Measurements from ENCODE around the gene ENOX2. TPM values are rescaled to one million over a fixed set of nuclear protein-coding genes. Genes with fewer than 3 reads are reported as not detected.
A peak's percentile ranks its signal among the peaks of the same experiment; 100 is the strongest.

The ENOX2 gene
- polyA plus RNA-seq, 1 experiment, result 16.8 TPM

- CTCF ChIA-PET, result no interaction called here
- DNase-seq (ENCODE audit: low read depth, low spot score), result no peak
- H3K27me3 ChIP-seq (ENCODE audit: control insufficient read depth, insufficient read depth, low read length), result no peaks in the 10 kb centered on the region
- TF ChIP-seq, protein P1, sequence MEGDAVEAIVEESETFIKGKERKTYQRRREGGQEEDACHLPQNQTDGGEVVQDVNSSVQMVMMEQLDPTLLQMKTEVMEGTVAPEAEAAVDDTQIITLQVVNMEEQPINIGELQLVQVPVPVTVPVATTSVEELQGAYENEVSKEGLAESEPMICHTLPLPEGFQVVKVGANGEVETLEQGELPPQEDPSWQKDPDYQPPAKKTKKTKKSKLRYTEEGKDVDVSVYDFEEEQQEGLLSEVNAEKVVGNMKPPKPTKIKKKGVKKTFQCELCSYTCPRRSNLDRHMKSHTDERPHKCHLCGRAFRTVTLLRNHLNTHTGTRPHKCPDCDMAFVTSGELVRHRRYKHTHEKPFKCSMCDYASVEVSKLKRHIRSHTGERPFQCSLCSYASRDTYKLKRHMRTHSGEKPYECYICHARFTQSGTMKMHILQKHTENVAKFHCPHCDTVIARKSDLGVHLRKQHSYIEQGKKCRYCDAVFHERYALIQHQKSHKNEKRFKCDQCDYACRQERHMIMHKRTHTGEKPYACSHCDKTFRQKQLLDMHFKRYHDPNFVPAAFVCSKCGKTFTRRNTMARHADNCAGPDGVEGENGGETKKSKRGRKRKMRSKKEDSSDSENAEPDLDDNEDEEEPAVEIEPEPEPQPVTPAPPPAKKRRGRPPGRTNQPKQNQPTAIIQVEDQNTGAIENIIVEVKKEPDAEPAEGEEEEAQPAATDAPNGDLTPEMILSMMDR (IDR thresholded peaks at IDR 0.05; ENCODE audit: low read depth, low read length), result no peak
- H3K4me3 ChIP-seq (ENCODE audit: low read depth, low read length), result no peak overlapping the region
- no peaks in the 10 kb centered on the region for H3K9me3 ChIP-seq (ENCODE audit: control insufficient read depth, insufficient read depth, low read length)
- H3K27ac ChIP-seq (ENCODE audit: low read depth, low read length), result no peak overlapping the region
- POLR2A ChIA-PET, result no interaction called here
Measured at GRCh38 chrX:130771230-130771629, 131.8 kb downstream of the ENOX2 start.

DNA sequence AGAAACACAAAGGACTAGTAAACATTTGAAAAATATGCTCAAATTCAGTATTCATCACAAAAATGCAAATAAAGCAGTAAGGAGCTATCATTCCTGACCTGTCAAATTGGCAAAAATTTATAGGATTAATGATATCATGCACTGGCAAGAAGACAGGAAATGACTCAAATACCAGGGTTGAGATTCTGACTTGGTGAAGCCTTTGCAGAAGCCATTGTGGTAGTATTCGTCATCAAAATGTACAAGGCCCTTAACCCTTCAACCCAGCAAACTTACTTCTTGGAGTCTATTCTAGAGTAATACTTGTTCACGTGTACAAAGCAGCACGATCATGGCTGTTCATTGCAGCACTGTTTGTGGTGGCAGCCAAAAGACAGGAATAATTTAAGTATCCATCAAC, 132.4 kb downstream of the ENOX2 start:
- Histone ChIP-seq H3K4me3 (ENCODE audit: low read depth, low read length) (no peak overlapping the region), H3K9me3 (ENCODE audit: control insufficient read depth, insufficient read depth, low read length) (no peaks in the 10 kb centered on the region), H3K27ac (ENCODE audit: low read depth, low read length) (no peak overlapping the region), H3K27me3 (ENCODE audit: control insufficient read depth, insufficient read depth, low read length) (no peaks in the 10 kb centered on the region)
- TF ChIP-seq, protein P1 (IDR thresholded peaks at IDR 0.05; ENCODE audit: low read depth, low read length), result no peak
- DNase-seq (ENCODE audit: low read depth, low spot score), result peak; percentile 13
- ChIA-PET CTCF (no interaction called here), POLR2A (no interaction called here)

DNA sequence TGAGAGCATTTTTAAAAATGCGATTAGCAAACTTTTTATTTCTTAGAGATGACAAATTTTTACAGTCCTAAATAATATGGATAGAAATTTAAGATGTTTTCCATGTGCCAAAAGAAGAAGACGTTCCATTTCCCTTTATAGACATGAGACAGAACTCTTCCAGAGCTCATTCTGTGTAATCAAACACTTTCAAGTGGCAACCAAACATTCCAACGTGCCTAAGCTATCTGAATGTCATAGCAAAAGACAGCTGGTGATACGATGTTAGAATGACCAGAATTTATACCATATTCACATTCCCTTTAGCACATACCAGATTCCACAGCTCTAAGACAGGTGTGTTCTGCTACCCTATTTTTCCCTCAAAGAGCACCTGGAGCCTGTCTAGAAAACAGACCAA, 133.2 kb downstream of the ENOX2 start:
- POLR2A ChIA-PET, result no interaction called here
- CTCF ChIA-PET, result no interaction called here
- no peak for DNase-seq (ENCODE audit: low read depth, low spot score)
- no peak overlapping the region for H3K4me3 ChIP-seq (ENCODE audit: low read depth, low read length)
- TF ChIP-seq, protein P1 (IDR thresholded peaks at IDR 0.05; ENCODE audit: low read depth, low read length), result no peak
- no peak overlapping the region for H3K27ac ChIP-seq (ENCODE audit: low read depth, low read length)
- H3K9me3 ChIP-seq (ENCODE audit: control insufficient read depth, insufficient read depth, low read length), result no peaks in the 10 kb centered on the region
- no peaks in the 10 kb centered on the region for H3K27me3 ChIP-seq (ENCODE audit: control insufficient read depth, insufficient read depth, low read length)

DNA sequence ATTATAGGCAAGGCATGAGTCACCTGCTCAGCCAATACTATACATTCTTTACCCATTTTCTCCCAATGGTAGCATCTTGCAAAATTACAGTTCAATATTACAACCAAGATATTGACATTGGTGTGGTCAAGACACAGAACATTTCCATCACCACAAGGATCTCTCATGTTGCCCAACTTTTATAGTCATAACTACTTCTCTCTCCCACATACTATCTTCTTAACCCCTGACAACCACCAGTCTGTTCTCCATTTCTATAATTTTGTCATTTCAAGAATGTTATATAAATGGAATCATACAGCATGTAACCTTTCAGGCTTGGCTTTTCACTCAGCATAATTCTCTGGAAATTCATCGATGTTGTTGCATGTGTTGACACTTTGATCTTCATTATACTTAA, 144.9 kb downstream of the ENOX2 start:
- CTCF ChIA-PET, result no interaction called here
- no peak for DNase-seq (ENCODE audit: low read depth, low spot score)
- TF ChIP-seq, protein P1 (IDR thresholded peaks at IDR 0.05; ENCODE audit: low read depth, low read length), result no peak
- no peak overlapping the region for H3K4me3 ChIP-seq (ENCODE audit: low read depth, low read length)
- no peaks in the 10 kb centered on the region for H3K27me3 ChIP-seq (ENCODE audit: control insufficient read depth, insufficient read depth, low read length)
- H3K27ac ChIP-seq (ENCODE audit: low read depth, low read length), result no peak overlapping the region
- no peaks in the 10 kb centered on the region for H3K9me3 ChIP-seq (ENCODE audit: control insufficient read depth, insufficient read depth, low read length)
- POLR2A ChIA-PET, result no interaction called here

- DNase-seq (ENCODE audit: low read depth, low spot score), result no peak
- Histone ChIP-seq H3K4me3 (ENCODE audit: low read depth, low read length) (no peak overlapping the region), H3K27me3 (ENCODE audit: control insufficient read depth, insufficient read depth, low read length) (no peaks in the 10 kb centered on the region), H3K27ac (ENCODE audit: low read depth, low read length) (no peak overlapping the region), H3K9me3 (ENCODE audit: control insufficient read depth, insufficient read depth, low read length) (no peaks in the 10 kb centered on the region)
- TF ChIP-seq, protein P1 (IDR thresholded peaks at IDR 0.05; ENCODE audit: low read depth, low read length), result no peak
- ChIA-PET CTCF (no interaction called here), POLR2A (no interaction called here)
Measured at GRCh38 chrX:130756233-130756632, 146.8 kb downstream of the ENOX2 start.

Measured in AG04450 (cell line).